HEK293 (cell line): ENCODE data around the gene BZW2.

Experiments used
- CTCF ChIA-PET: fragments of 350-600 bp; formaldehyde crosslinking; extraction: SDS; loops from one replicate; lab custom pipeline; 2021; ENCODE audit warnings: antibody characterized with exemption; lab: Yijun Ruan, JAX
- POLR2A ChIA-PET: fragments of 300-600 bp; formaldehyde crosslinking; extraction: SDS; loops from one replicate; lab custom pipeline; 2020; ENCODE audit warnings: antibody characterized with exemption, inconsistent platforms; lab: Yijun Ruan, JAX
- H3K27ac ChIP-seq: fragments of 200-500 bp; sonication (Bioruptor generic); 2 replicates; pipeline ENCODE4 v1.5.1; 2014; ENCODE audit warnings: low read depth, low read length, control low read depth, inconsistent platforms; ENCODE audit errors: extremely low read depth
- H3K36me3 ChIP-seq, 2 experiments: fragments of 200-500 bp in 1 of 2; sonication (Bioruptor generic) in 1 of 2; 1 replicate in 1 of 2; 2 replicates in 1 of 2; pipeline ENCODE4 v1.5.1; 2014 to 2017; ENCODE audit warnings: inconsistent platforms in 2 of 2, low read length in 2 of 2; ENCODE audit not compliant: control insufficient read depth in 2 of 2, insufficient read depth in 1 of 2
- H3K4me1 ChIP-seq: fragments of 200-500 bp; sonication (Bioruptor generic); 2 replicates; pipeline ENCODE4 v1.5.1; 2014; ENCODE audit warnings: mild to moderate bottlenecking, low read length, inconsistent platforms; ENCODE audit not compliant: control insufficient read depth, insufficient read depth
- H3K4me3 ChIP-seq: 2 replicates; pipeline ENCODE4 v1.5.1; 2011; ENCODE audit warnings: low read depth, mild to moderate bottlenecking, control low read depth, low read length, moderate library complexity
- H3K9me3 ChIP-seq: fragments of 200-500 bp; sonication (Bioruptor generic); 2 replicates; pipeline ENCODE4 v1.5.1; 2014; ENCODE audit warnings: low read depth, low read length, inconsistent platforms; ENCODE audit not compliant: control insufficient read depth, insufficient read depth
- GFI1B ChIP-seq: fragments of 450-650 bp; formaldehyde crosslinking; IDR thresholded peaks from 2 replicates; pipeline ENCODE4 v1.5.1; 2016; ENCODE audit warnings: missing biosample characterization, missing genetic modification characterization
- HOXC10 ChIP-seq: sonication (generic); formaldehyde crosslinking; IDR thresholded peaks from 2 replicates; pipeline ENCODE4 v1.8.1; 2023; ENCODE audit warnings: mild to moderate bottlenecking, missing genetic modification reagents
- RBAK ChIP-seq: fragments of 450-650 bp; formaldehyde crosslinking; IDR thresholded peaks from 2 replicates; pipeline ENCODE4 v1.5.1; 2016; ENCODE audit warnings: missing biosample characterization, missing genetic modification characterization
- SCRT1 ChIP-seq: fragments of 450-650 bp; formaldehyde crosslinking; IDR thresholded peaks from 2 replicates; pipeline ENCODE4 v1.5.1; 2016; ENCODE audit warnings: missing biosample characterization, missing genetic modification characterization, borderline replicate concordance
- TRIM28 ChIP-seq: IDR thresholded peaks from 2 replicates; pipeline ENCODE4 v1.6.1; 2011; ENCODE audit warnings: low read length, control low read depth, borderline replicate concordance
- YY1 ChIP-seq: fragments of 450-650 bp; formaldehyde crosslinking; IDR thresholded peaks from 2 replicates; pipeline ENCODE4 v1.5.1; 2018; ENCODE audit warnings: missing biosample characterization, missing genetic modification characterization
- ZBTB48 ChIP-seq: fragments of 450-650 bp; formaldehyde crosslinking; IDR thresholded peaks from 2 replicates; pipeline ENCODE4 v1.5.1; 2016; ENCODE audit warnings: missing biosample characterization, missing genetic modification characterization
- ZFP69B ChIP-seq: fragments of 450-650 bp; formaldehyde crosslinking; IDR thresholded peaks from 2 replicates; pipeline ENCODE4 v1.5.1; 2016; ENCODE audit warnings: missing biosample characterization, missing genetic modification characterization
- ZNF112 ChIP-seq: fragments of 450-650 bp; formaldehyde crosslinking; IDR thresholded peaks from 2 replicates; pipeline ENCODE4 v1.5.0; 2017; ENCODE audit warnings: missing biosample characterization, missing genetic modification characterization
- ZNF114 ChIP-seq: fragments of 450-650 bp; formaldehyde crosslinking; IDR thresholded peaks from 2 replicates; pipeline ENCODE4 v1.5.0; 2017; ENCODE audit warnings: missing biosample characterization, missing genetic modification characterization
- ZNF138 ChIP-seq: fragments of 450-650 bp; formaldehyde crosslinking; IDR thresholded peaks from 2 replicates; pipeline ENCODE4 v1.5.1; 2016; ENCODE audit warnings: missing biosample characterization, missing genetic modification characterization, borderline replicate concordance
- ZNF16 ChIP-seq: fragments of 450-650 bp; formaldehyde crosslinking; IDR thresholded peaks from 2 replicates; pipeline ENCODE4 v1.5.1; 2016; ENCODE audit warnings: low read depth, missing biosample characterization, missing genetic modification characterization
- ZNF211 ChIP-seq: fragments of 450-650 bp; formaldehyde crosslinking; IDR thresholded peaks from 2 replicates; pipeline ENCODE4 v1.5.1; 2016; ENCODE audit warnings: low read depth, missing biosample characterization, missing genetic modification characterization
- ZNF26 ChIP-seq: fragments of 450-650 bp; formaldehyde crosslinking; IDR thresholded peaks from 2 replicates; pipeline ENCODE4 v1.5.1; 2016; ENCODE audit warnings: missing biosample characterization, missing genetic modification characterization
- ZNF266 ChIP-seq: fragments of 450-650 bp; formaldehyde crosslinking; IDR thresholded peaks from 2 replicates; pipeline ENCODE4 v1.5.1; 2016; ENCODE audit warnings: missing biosample characterization, missing genetic modification characterization, low read depth
- ZNF292 ChIP-seq: fragments of 450-650 bp; formaldehyde crosslinking; IDR thresholded peaks from 2 replicates; pipeline ENCODE4 v1.5.1; 2016; ENCODE audit warnings: low read depth, missing biosample characterization, missing genetic modification characterization, borderline replicate concordance
- ZNF354C ChIP-seq: fragments of 450-650 bp; formaldehyde crosslinking; IDR thresholded peaks from 2 replicates; pipeline ENCODE4 v1.5.1; 2016; ENCODE audit warnings: missing biosample characterization, missing genetic modification characterization, low read depth, borderline replicate concordance
- ZNF404 ChIP-seq: fragments of 450-650 bp; formaldehyde crosslinking; IDR thresholded peaks from 2 replicates; pipeline ENCODE4 v1.5.1; 2017; ENCODE audit warnings: missing biosample characterization, missing genetic modification characterization
- ZNF473 ChIP-seq: fragments of 450-650 bp; formaldehyde crosslinking; IDR thresholded peaks from 2 replicates; pipeline ENCODE4 v1.5.1; 2017; ENCODE audit warnings: missing biosample characterization, missing genetic modification characterization
- ZNF544 ChIP-seq: fragments of 450-650 bp; formaldehyde crosslinking; IDR thresholded peaks from 2 replicates; pipeline ENCODE4 v1.5.0; 2017; ENCODE audit warnings: missing biosample characterization, missing genetic modification characterization
- TF ChIP-seq, protein P1 (sequence below): fragments of 450-650 bp; formaldehyde crosslinking; IDR thresholded peaks from 2 replicates; pipeline ENCODE4 v1.5.1; 2016; ENCODE audit warnings: missing biosample characterization, missing genetic modification characterization

BZW2 gene

DNA sequence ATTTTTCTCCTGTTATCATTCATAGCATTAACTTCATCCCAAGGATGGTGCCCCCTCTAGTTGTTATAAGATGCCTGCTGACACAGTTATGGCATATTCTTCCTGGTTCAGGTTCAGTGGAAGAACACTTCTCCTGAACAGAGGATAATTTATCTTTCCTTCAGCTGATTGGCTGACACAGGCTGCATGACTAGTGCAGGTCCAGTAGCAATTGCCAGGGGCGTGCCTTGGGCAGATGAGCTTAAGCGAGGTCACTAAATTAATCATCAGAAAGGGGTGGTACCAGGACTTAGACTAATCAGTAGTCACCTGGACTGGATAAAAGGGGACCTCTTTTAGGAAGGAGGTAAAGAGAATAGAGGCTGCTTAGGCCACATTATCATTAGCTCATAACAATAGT is 42.3 kb downstream of the BZW2 start (continued):
- TF ChIP-seq ZNF138 (tag by site-specific recombination) (no peak), ZNF292 (tag by site-specific recombination) (no peak), ZNF26 (no peak)

GRCh38 chr7:16691241-16691640 is 45.3 kb downstream of the BZW2 start:
- POLR2A ChIA-PET: no interaction called here
- Histone ChIP-seq H3K4me1 (no peaks in the 10 kb centered on the region), H3K27ac (no peak overlapping the region), H3K36me3 (peaks cover 19 to 27% of the 10 kb centered on the region in 2 experiments), H3K4me3 (no peak overlapping the region), H3K9me3 (no peaks in the 10 kb centered on the region)
- CTCF ChIA-PET: interaction anchor here (1.6 kb wide), 1 partner anchor 227 kb away, joined by 5 read pairs; no protein-coding TSS in a partner anchor
- TF ChIP-seq TRIM28 (no peak), ZFP69B (tag by site-specific recombination) (no peak), ZBTB48 (tag by site-specific recombination) (no peak), ZNF473 (tag by site-specific recombination) (no peak), ZNF112 (tag by site-specific recombination) (no peak), ZNF114 (tag by site-specific recombination) (no peak), ZNF266 (no peak), YY1 (tag by site-specific recombination) (no peak), RBAK (tag by site-specific recombination) (no peak), ZNF16 (no peak), ZNF354C (no peak), GFI1B (tag by site-specific recombination) (no peak)
- TF ChIP-seq, protein P1, sequence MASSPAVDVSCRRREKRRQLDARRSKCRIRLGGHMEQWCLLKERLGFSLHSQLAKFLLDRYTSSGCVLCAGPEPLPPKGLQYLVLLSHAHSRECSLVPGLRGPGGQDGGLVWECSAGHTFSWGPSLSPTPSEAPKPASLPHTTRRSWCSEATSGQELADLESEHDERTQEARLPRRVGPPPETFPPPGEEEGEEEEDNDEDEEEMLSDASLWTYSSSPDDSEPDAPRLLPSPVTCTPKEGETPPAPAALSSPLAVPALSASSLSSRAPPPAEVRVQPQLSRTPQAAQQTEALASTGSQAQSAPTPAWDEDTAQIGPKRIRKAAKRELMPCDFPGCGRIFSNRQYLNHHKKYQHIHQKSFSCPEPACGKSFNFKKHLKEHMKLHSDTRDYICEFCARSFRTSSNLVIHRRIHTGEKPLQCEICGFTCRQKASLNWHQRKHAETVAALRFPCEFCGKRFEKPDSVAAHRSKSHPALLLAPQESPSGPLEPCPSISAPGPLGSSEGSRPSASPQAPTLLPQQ (tag by site-specific recombination): no peak

- POLR2A ChIA-PET: no interaction called here
- TF ChIP-seq ZNF404: no peak
- no peak for TF ChIP-seq SCRT1 (tag by site-specific recombination)
- no peak for TF ChIP-seq ZNF544 (tag by site-specific recombination)
- H3K4me1 ChIP-seq: no peaks in the 10 kb centered on the region
- no peaks in the 10 kb centered on the region for H3K9me3 ChIP-seq
- H3K4me3 ChIP-seq: no peak overlapping the region
- CTCF ChIA-PET: interaction anchor here (1.0 to 2.4 kb wide), 4 partner anchors 9 to 224 kb away, joined by 4 to 11 read pairs (median 4); no protein-coding TSS in a partner anchor
- no peak overlapping the region for H3K27ac ChIP-seq
- H3K36me3 ChIP-seq: peaks cover 19 to 44% of the 10 kb centered on the region in 2 experiments
Observed at GRCh38 chr7:16693601-16694318, 47.8 kb downstream of the BZW2 start.

GRCh38 chr7:16694806-16695205 is 48.8 kb downstream of the BZW2 start:
- POLR2A ChIA-PET: no interaction called here
- TF ChIP-seq ZNF114 (tag by site-specific recombination) (no peak), ZNF211 (tag by site-specific recombination) (no peak), HOXC10 (CRISPR knock-in tag) (no peak)
- TF ChIP-seq, all 188 proteins: peak for 0

More at GRCh38 chr7:16694806-16695205, 48.8 kb downstream of the BZW2 start:
- Histone ChIP-seq H3K4me1 (no peaks in the 10 kb centered on the region), H3K4me3 (no peak overlapping the region), H3K9me3 (no peaks in the 10 kb centered on the region), H3K36me3 (peaks cover 13 to 49% of the 10 kb centered on the region in 2 experiments), H3K27ac (no peak overlapping the region)
- CTCF ChIA-PET: interaction anchor here (0.7 to 2.4 kb wide), 16 partner anchors 8 to 483 kb away, joined by 3 to 11 read pairs (median 4); no protein-coding TSS in a partner anchor
